GM10266 (cell line): ENCODE data around the gene C2orf92.
A peak's percentile ranks its signal among the peaks of the same experiment; 100 is the strongest.
"Not testable (repeated sequence)": the region's sequence is repeated elsewhere in the genome, so short reads cannot be mapped to it uniquely, and the experiment has no call there.

Experiments used
- DNase-seq: peaks from one replicate; pipeline ENCODE4 v3.0.0; 2012; ENCODE audit errors: extremely low spot score
- CTCF ChIP-seq: IDR thresholded peaks from 2 replicates; pipeline ENCODE4 v1.5.1; 2012; ENCODE audit warnings: mild to moderate bottlenecking, low read depth; ENCODE audit not compliant: control insufficient read depth, insufficient read depth; ENCODE audit errors: missing control alignments

C2orf92 gene

GRCh38 chr2:97662386-97662894 is 7.1 kb upstream of the C2orf92 start:
- no peak for TF ChIP-seq CTCF
- DNase-seq = peak; percentile 79

GRCh38 chr2:97662895-97663625 is 6.5 kb upstream of the C2orf92 start:
- TF ChIP-seq CTCF = no peak
- DNase-seq = peak; percentile 79

- TF ChIP-seq CTCF = no peak
- DNase-seq = no peak
Measured at GRCh38 chr2:97663626-97663961, 5.9 kb upstream of the C2orf92 start.

- peak; percentile 99 for DNase-seq
- TF ChIP-seq CTCF = peak; percentile 40
Measured at GRCh38 chr2:97663962-97664635, 5.4 kb upstream of the C2orf92 start, which contains the start of gene ACTR1B. Gene ACTR1B (minus strand): TSS chr2:97664044. CDS start chr2:97663890, 154 bp downstream.

- no peak for DNase-seq
- TF ChIP-seq CTCF = no peak
Measured at GRCh38 chr2:97664636-97664970, 4.9 kb upstream of the C2orf92 start.

GRCh38 chr2:97670471-97670870 is 958 bp downstream of the C2orf92 start:
- TF ChIP-seq CTCF = no peak
- no peak for DNase-seq

- TF ChIP-seq CTCF = no peak
- DNase-seq = no peak
Measured at GRCh38 chr2:97671526-97671925, 2.0 kb downstream of the C2orf92 start.

- not testable (repeated sequence) for DNase-seq
Measured at GRCh38 chr2:97672606-97673140, 3.2 kb downstream of the C2orf92 start.
